Measurements from ENCODE around the gene ZDHHC1. TPM values are rescaled to one million over a fixed set of nuclear protein-coding genes. Genes with fewer than 3 reads are reported as not detected.

The ZDHHC1 gene
- total RNA-seq, 4 donors from 2014 or later: 7.5 to 26.7 (median 17.3) TPM

GRCh38 chr16:67426022-67426421, 9.7 kb upstream of the ZDHHC1 start:
- ATAC-seq: no peak
- no peaks in the 10 kb centered on the region for H3K9me3 ChIP-seq
- H3K27ac ChIP-seq: no peak overlapping the region
- peaks cover 0 to 25% (median 9%) of the 10 kb centered on the region in 3 donors for H3K4me1 ChIP-seq
- H3K4me3 ChIP-seq: no peak overlapping the region
- no peaks in the 10 kb centered on the region for H3K36me3 ChIP-seq
- H3K27me3 ChIP-seq: peaks cover 63% of the 10 kb centered on the region
- TF ChIP-seq CTCF (IDR thresholded peaks at IDR 0.05): no peak
- TF ChIP-seq POLR2AphosphoS5 (IDR thresholded peaks at IDR 0.05): no peak
- no peak for TF ChIP-seq POLR2A (IDR thresholded peaks at IDR 0.05)
- no peak for TF ChIP-seq EP300 (IDR thresholded peaks at IDR 0.05)
- 82% methylated on average over 2 of the region's 7 CpGs; no CpG with 5 or more reads in 1 of the 2 donors for WGBS, 2 donors (ENCODE audit: low coverage in 1 of 2)

GRCh38 chr16:67425580-67425979, 9.3 kb upstream of the ZDHHC1 start:
- H3K36me3 ChIP-seq: no peaks in the 10 kb centered on the region
- no peak for TF ChIP-seq EP300 (IDR thresholded peaks at IDR 0.05)
- no peak for TF ChIP-seq CTCF (IDR thresholded peaks at IDR 0.05)

GRCh38 chr16:67425061-67425460, 8.8 kb upstream of the ZDHHC1 start:
- H3K9me3 ChIP-seq: no peaks in the 10 kb centered on the region
- peaks cover 0 to 16% (median 2%) of the 10 kb centered on the region in 3 donors for H3K4me1 ChIP-seq
- no peaks in the 10 kb centered on the region for H3K36me3 ChIP-seq
- no peak overlapping the region for H3K4me3 ChIP-seq
- H3K27ac ChIP-seq: no peak overlapping the region
- TF ChIP-seq CTCF (IDR thresholded peaks at IDR 0.05) (no peak), POLR2AphosphoS5 (IDR thresholded peaks at IDR 0.05) (no peak), EP300 (IDR thresholded peaks at IDR 0.05) (no peak), POLR2A (IDR thresholded peaks at IDR 0.05) (no peak)
- WGBS, 2 donors (ENCODE audit: low coverage in 1 of 2): 51 to 68% methylated on average over 5 to 6 of the region's 6 CpGs
- H3K27me3 ChIP-seq: peaks cover 57% of the 10 kb centered on the region
- no peak for ATAC-seq

More at GRCh38 chr16:67425580-67425979, 9.3 kb upstream of the ZDHHC1 start:
- WGBS, 2 donors (ENCODE audit: low coverage in 1 of 2): 88 to 100% methylated on average over 1 of the region's 4 CpGs
- no peak overlapping the region for H3K27ac ChIP-seq
- H3K4me1 ChIP-seq: peaks cover 0 to 21% (median 6%) of the 10 kb centered on the region in 3 donors
- H3K27me3 ChIP-seq: peaks cover 62% of the 10 kb centered on the region
- no peak for ATAC-seq
- no peak overlapping the region for H3K4me3 ChIP-seq
- H3K9me3 ChIP-seq: no peaks in the 10 kb centered on the region

GRCh38 chr16:67424261-67424615, 8.0 kb upstream of the ZDHHC1 start:
- Histone ChIP-seq H3K36me3 (no peaks in the 10 kb centered on the region), H3K4me3 (no peak overlapping the region), H3K4me1 (peaks cover 0 to 10% (median 2%) of the 10 kb centered on the region in 3 donors), H3K9me3 (no peaks in the 10 kb centered on the region), H3K27ac (no peak overlapping the region), H3K27me3 (peaks cover 48% of the 10 kb centered on the region)
- no peak for ATAC-seq
- WGBS, 2 donors (ENCODE audit: low coverage in 1 of 2): 54 to 71% methylated on average over 5 of the region's 5 CpGs
- TF ChIP-seq POLR2AphosphoS5 (IDR thresholded peaks at IDR 0.05): no peak

DNA sequence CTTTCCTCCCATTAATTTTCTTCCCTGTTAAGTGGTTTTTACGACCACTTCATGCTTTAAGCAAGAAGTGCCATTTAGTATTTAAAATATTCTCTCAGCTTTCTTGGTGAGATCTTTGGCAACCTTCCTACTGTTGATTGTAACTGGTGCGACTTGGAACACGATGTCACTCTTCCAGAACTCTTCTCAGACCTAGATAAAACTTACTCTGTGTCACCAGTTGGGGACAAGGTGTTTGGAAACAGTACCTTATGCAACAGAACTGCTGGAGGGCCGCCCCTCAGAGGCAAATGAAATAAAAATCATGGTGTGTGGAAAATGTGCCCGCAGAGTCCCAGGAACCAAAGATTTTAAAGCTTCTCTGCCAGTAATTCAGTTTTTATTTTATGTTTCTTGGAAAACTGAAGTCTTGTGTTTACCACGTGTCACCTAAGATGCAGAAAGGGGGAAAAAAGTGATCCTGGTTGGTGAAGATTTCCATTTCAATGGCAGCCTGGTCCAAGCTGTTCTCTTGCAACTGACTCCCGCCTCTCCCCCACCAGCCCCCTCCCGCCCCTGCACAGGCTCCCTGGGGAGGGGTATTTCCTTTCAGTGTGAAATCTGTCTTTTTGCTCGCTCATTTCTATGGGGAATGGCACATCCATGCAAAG, 7.5 kb upstream of the ZDHHC1 start:
- H3K36me3 ChIP-seq: no peaks in the 10 kb centered on the region
- ATAC-seq: no peak
- H3K4me3 ChIP-seq: no peak overlapping the region
- 44 to 78% methylated on average over 2 to 7 of the region's 9 CpGs for WGBS, 2 donors (ENCODE audit: low coverage in 1 of 2)
- H3K27ac ChIP-seq: no peak overlapping the region
- no peaks in the 10 kb centered on the region for H3K9me3 ChIP-seq
- TF ChIP-seq POLR2A (IDR thresholded peaks at IDR 0.05): no peak
- TF ChIP-seq CTCF (IDR thresholded peaks at IDR 0.05): no peak
- no peak for TF ChIP-seq POLR2AphosphoS5 (IDR thresholded peaks at IDR 0.05)
- no peak for TF ChIP-seq EP300 (IDR thresholded peaks at IDR 0.05)
- H3K4me1 ChIP-seq: peaks cover 0 to 10% (median 2%) of the 10 kb centered on the region in 3 donors
- peaks cover 46% of the 10 kb centered on the region for H3K27me3 ChIP-seq

All from gastroesophageal sphincter (tissue), 4 donors.